Fibroblast of skin of right biceps (primary cell): ENCODE measurements around the gene XYLB.

ENCODE experiments used
- DNase-seq: peaks from one replicate; pipeline ENCODE4 v3.0.0-alpha.2; 2013

XYLB gene

DNA sequence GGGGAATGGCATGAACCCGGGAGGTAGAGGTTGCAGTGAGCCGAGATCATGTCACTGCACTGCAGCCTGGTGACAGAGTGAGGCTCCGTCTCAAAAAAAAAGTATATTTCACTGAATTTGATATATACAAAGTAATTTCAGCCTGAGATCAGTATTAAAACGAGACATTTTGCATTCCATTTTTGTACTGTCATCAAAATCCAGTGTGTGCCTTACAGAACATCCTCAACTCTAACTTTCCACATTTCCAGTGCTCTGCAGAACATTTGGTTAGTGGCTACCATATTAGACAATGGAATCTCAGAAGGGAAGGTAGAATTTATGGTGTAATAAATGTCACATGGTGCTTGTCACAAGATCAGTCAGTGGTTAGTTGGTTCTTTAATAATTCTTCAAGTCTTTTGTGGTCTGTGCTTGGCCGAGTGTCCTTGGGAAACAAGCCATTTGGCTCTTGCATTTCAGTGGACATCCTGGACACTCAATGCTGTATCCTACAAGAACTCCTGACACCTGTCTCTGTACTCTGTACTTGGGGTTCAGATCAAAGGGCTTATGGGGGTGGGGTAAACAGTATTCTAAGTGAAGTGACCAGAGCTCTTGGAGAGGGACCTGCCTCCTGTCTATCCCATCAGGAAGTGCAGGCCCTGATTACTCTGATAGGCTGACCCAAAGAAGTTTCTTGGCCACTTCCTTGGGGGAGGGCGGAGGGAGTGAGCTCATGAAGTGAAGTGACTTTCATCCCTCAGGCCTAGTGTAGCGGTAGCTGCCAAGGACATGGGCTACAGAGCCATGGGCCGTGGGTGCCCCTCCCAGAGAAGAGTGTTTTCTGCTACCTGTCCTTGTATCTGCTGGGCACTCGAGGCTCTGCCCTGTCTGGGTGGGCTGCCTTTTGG is 110.8 kb downstream of the XYLB start:
- DNase-seq = no peak

GRCh38 chr3:38458796-38459498 is 112.4 kb downstream of the XYLB start:
- no peak for DNase-seq

- DNase-seq = no peak
Observed at GRCh38 chr3:38459499-38460048, 113.0 kb downstream of the XYLB start.

DNA sequence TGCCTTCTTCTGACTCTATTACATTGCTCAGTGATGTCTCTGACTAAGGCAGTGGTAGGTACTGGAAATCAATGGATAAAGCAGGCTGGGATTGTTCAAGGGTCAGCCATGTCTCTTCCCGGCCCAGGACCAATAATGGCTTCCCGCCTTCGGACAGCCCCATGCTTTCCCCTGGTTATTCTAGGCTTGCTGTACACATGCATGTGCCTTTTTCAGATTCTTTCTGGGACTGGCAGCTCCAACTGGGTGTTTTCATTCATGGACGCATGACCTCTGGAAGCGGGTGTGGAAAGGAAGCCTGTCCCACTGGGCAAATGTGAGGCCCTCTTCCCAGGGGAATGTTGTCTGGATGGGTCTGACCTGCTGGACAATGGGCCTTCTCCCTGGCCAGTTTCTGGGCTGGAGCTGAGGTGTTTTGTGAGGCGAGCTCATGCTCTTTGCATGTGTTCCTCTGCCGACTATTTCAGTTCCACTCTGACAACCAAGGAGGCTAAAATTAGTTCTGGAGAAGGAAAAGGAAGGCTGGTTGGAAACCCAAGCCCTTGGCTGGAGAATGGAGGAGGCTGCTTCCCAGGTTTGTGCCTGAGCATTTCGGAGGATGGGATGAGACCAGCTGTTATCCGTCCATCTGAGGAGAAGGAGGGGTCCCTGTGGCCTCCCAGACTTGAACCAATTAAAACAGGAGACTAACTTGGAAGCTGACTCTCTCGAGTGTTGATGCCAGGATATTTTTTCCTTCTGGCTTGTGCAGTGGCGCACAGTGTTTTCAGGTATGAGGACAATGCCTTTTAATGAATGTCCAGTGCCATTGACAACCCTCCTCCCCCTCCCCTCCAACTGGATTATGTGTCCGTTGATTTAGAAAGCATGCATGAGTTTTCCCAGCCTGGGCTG is 114.0 kb downstream of the XYLB start:
- no peak for DNase-seq
